DOHH2 (cell line): Measurements from ENCODE around the gene C1QTNF1.

Experiments used
- H3F3A ChIP-seq: fragments of 200-600 bp; sonication (generic), shearing (Covaris generic); 2 replicates; pipeline ENCODE4 v1.6.0; 2016; ENCODE audit warnings: antibody characterized with exemption, mild to moderate bottlenecking; ENCODE audit not compliant: control insufficient read depth, insufficient read depth
- H3K27ac ChIP-seq: fragments of 200-600 bp; sonication (generic); 2 replicates; pipeline ENCODE4 v1.5.1; 2014; ENCODE audit warnings: low read depth, mild to moderate bottlenecking, low read length, moderate library complexity
- H3K27me3 ChIP-seq: fragments of 200-600 bp; sonication (generic); 2 replicates; pipeline ENCODE4 v1.6.1; 2014; ENCODE audit warnings: mild to moderate bottlenecking, low read length, mixed read lengths; ENCODE audit not compliant: control insufficient read depth
- H3K36me3 ChIP-seq: fragments of 200-600 bp; sonication (generic); 2 replicates; pipeline ENCODE4 v1.6.1; 2014; ENCODE audit warnings: mild to moderate bottlenecking, low read length, moderate library complexity, mixed read lengths; ENCODE audit not compliant: control insufficient read depth
- H3K4me1 ChIP-seq: fragments of 200-600 bp; sonication (generic); 2 replicates; pipeline ENCODE4 v1.6.1; 2014; ENCODE audit warnings: mild to moderate bottlenecking, low read length, mixed read lengths; ENCODE audit not compliant: control insufficient read depth
- H3K4me2 ChIP-seq: fragments of 200-600 bp; sonication (generic); 2 replicates; pipeline ENCODE4 v1.6.0; 2014; ENCODE audit warnings: mild to moderate bottlenecking, low read length, moderate library complexity
- H3K4me3 ChIP-seq: fragments of 200-600 bp; sonication (generic); 2 replicates; pipeline ENCODE4 v1.5.1; 2014; ENCODE audit warnings: mild to moderate bottlenecking, low read length, mixed read lengths
- H3K79me2 ChIP-seq: fragments of 200-600 bp; sonication (generic); 2 replicates; pipeline ENCODE4 v1.6.1; 2014; ENCODE audit warnings: mild to moderate bottlenecking, low read length, mixed read lengths; ENCODE audit not compliant: control insufficient read depth
- H3K9me2 ChIP-seq: fragments of 200-600 bp; sonication (generic); replicated peaks from 2 replicates; pipeline ENCODE4 v1.6.1; 2014; ENCODE audit warnings: mild to moderate bottlenecking, low read length, mixed read lengths; ENCODE audit not compliant: control insufficient read depth
- H3K9me3 ChIP-seq: fragments of 200-600 bp; sonication (generic); 2 replicates; pipeline ENCODE4 v1.6.1; 2014; ENCODE audit warnings: antibody characterized with exemption, low read length, mixed read lengths; ENCODE audit not compliant: control insufficient read depth, insufficient read depth
- H4K20me1 ChIP-seq: fragments of 200-600 bp; sonication (generic); 2 replicates; pipeline ENCODE4 v1.6.0; 2014; ENCODE audit warnings: low read depth, mild to moderate bottlenecking, antibody characterized with exemption, low read length, moderate library complexity; ENCODE audit not compliant: control insufficient read depth, insufficient read depth
- CTCF ChIP-seq: fragments of 200-600 bp; sonication (generic); IDR thresholded peaks from one replicate; pipeline ENCODE4 v1.5.1; 2014; ENCODE audit warnings: antibody characterized with exemption, mild to moderate bottlenecking, low read depth, low read length; ENCODE audit not compliant: poor library complexity, severe bottlenecking
- EZH2phosphoT487 ChIP-seq: fragments of 200-600 bp; sonication (generic); IDR thresholded peaks from 2 replicates; pipeline ENCODE4 v1.6.1; 2017; ENCODE audit warnings: borderline replicate concordance, mild to moderate bottlenecking, antibody characterized with exemption, low read length, moderate library complexity, mixed read lengths

The C1QTNF1 gene

GRCh38 chr17:79088247-79088996, 64.5 kb downstream of the C1QTNF1 start:
- no peaks in the 10 kb centered on the region for H3K36me3 ChIP-seq

GRCh38 chr17:79088997-79089328, 65.0 kb downstream of the C1QTNF1 start:
- no peaks in the 10 kb centered on the region for H3K36me3 ChIP-seq
- H3K4me1 ChIP-seq: no peaks in the 10 kb centered on the region
- no peaks in the 10 kb centered on the region for H3K9me2 ChIP-seq
- H4K20me1 ChIP-seq: no peaks in the 10 kb centered on the region
- H3K4me2 ChIP-seq: no peak overlapping the region
- no peak overlapping the region for H3K4me3 ChIP-seq
- H3K27ac ChIP-seq: no peak overlapping the region
- no peaks in the 10 kb centered on the region for H3K79me2 ChIP-seq
- H3K9me3 ChIP-seq: no peaks in the 10 kb centered on the region
- TF ChIP-seq CTCF: no peak
- no peak for TF ChIP-seq EZH2phosphoT487
- no peaks in the 10 kb centered on the region for H3F3A ChIP-seq
- H3K27me3 ChIP-seq: no peaks in the 10 kb centered on the region; the same call in 1 of the 2 replicates

More at GRCh38 chr17:79088247-79088996, 64.5 kb downstream of the C1QTNF1 start:
- Histone ChIP-seq H3K4me2 (no peak overlapping the region), H3K9me2 (no peaks in the 10 kb centered on the region), H3K4me1 (no peaks in the 10 kb centered on the region), H4K20me1 (no peaks in the 10 kb centered on the region), H3K79me2 (no peaks in the 10 kb centered on the region), H3F3A (no peaks in the 10 kb centered on the region), H3K27ac (no peak overlapping the region), H3K4me3 (no peak overlapping the region), H3K27me3 (no peaks in the 10 kb centered on the region; the same call in 1 of the 2 replicates), H3K9me3 (no peaks in the 10 kb centered on the region)
- TF ChIP-seq CTCF (no peak), EZH2phosphoT487 (no peak)

GRCh38 chr17:79089720-79090442, 65.9 kb downstream of the C1QTNF1 start:
- H3K36me3 ChIP-seq: no peaks in the 10 kb centered on the region
- H3K27me3 ChIP-seq: no peaks in the 10 kb centered on the region; the same call in 1 of the 2 replicates
- H3K9me3 ChIP-seq: no peaks in the 10 kb centered on the region
- no peaks in the 10 kb centered on the region for H3F3A ChIP-seq
- H3K4me1 ChIP-seq: no peaks in the 10 kb centered on the region
- no peaks in the 10 kb centered on the region for H3K79me2 ChIP-seq
- no peak overlapping the region for H3K27ac ChIP-seq
- no peaks in the 10 kb centered on the region for H3K9me2 ChIP-seq
- no peak overlapping the region for H3K4me2 ChIP-seq
- H3K4me3 ChIP-seq: no peak overlapping the region
- TF ChIP-seq CTCF: no peak
- no peak for TF ChIP-seq EZH2phosphoT487
- H4K20me1 ChIP-seq: no peaks in the 10 kb centered on the region
